ENCODE results near the gene LBX2.

- no peak for TF ChIP-seq REST (IDR thresholded peaks at IDR 0.05; ENCODE audit: insufficient read depth in 1 of 2, low read depth in 2 of 2, low read length in 1 of 2)
- no peak for TF ChIP-seq CTCF (IDR thresholded peaks at IDR 0.05)
Observed at GRCh38 chr2:74546004-74546403, 46.6 kb upstream of the LBX2 start.

Data from Panc1 (cell line).